NK-92 (cell line): Measurements from ENCODE around the gene PMAIP1.
A peak's percentile ranks its signal among the peaks of the same experiment; 100 is the strongest.
"Not testable (repeated sequence)": the region's sequence is repeated elsewhere in the genome, so short reads cannot be mapped to it uniquely, and the experiment has no call there.

Experiments used
- DNase-seq: peaks from one replicate; lab custom pipeline; 2025; ENCODE audit not compliant: unreplicated experiment; lab: John Stamatoyannopoulos, UW

PMAIP1 gene

GRCh38 chr18:59899298-59900221 lies at the start of gene PMAIP1:
TSS of gene PMAIP1 (plus strand) at chr18:59899996. CDS start at chr18:59900178, 182 bp downstream.
- DNase-seq: peak; percentile 10

DNA sequence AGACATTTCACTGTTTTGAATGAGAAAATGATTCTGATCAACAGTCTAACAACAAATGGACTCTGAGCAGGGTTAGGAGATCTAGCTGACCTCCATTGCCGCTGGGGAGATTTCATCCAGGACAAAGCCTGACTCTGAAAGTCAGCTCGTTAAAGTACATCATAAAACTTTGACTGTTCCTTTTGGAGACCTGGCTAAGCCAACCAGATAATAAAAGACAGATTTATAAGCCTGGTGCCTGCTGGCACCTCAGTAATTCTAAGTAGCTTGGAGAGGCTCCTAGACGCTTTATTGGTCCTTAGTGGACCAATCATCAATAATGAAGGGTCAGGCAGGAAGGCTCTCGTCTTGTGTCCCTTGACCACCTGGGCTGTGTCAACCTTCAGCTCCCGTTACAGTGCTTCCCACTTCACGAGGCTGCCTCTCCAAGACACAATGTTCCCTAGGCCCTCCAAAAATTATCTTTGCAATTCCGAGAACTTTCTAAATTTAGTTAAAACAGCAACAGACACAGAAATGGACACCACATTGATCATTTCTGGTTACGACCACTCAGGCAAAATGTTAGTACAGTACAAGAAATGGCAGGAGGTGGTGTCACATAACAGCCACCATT lies 47.9 kb upstream of the PMAIP1 start:
- no peak for DNase-seq

DNA sequence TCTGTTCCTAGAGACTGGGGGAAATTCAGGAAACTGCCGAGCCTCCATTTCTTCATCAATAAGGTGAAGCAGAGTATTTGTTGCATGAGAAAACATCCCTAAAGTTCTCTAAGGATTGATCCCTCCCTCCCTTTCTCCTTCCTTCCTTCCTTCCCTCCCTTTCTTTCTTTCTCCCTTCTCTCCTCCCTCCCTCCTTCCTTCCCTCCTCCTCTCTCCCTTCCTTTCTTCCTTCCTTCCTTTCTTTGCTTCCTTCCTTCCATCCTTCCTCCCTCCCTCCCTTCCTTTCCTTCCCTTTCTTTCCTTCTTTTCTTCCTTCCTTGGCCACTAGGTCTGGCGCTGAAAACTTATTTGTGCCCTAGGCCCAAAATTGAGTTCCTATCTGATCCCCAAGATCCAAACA lies 47.2 kb upstream of the PMAIP1 start:
- no peak for DNase-seq

- DNase-seq: no peak
Observed at GRCh38 chr18:59853380-59853779, 46.4 kb upstream of the PMAIP1 start.

DNA sequence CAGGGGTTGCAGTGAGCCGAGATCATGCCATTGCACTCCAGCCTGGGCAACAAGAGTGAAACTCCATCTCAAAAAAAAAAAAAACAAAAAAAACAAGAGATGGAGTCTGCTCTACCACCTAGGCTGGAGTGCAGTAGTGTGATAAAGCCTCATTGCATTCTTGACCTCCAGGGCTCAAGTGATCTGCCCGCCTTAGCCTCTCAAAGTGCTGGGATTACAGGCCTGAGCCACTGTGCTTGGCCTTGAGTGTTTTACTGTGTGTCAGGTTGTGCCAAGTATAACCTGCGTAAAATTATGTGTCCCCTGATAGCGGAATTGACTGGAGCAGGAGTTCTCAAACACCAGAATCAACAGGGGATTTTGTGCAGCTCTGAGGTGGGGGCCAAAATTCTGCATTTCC lies 45.8 kb upstream of the PMAIP1 start:
- not testable (repeated sequence) for DNase-seq

DNA sequence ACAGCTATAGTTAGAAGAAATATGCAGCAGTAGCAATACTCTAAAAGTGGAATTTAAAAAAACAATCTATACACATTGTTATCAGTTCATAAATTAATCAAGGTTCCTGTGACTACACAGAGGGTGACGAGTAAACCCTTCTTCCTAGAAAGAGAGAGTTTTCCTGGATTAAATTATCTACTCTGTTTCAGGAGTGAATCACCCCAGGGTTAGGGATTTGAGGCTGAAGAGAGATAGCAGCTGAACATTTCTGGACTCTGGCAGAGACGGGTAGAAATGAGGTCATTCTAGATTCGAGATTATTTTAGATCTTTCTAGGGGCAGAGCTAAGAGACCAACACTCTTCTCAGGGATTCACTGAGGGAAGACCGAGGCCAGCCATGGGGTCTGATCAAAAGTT lies 38.8 kb upstream of the PMAIP1 start:
- no peak for DNase-seq

- DNase-seq: no peak
Observed at GRCh38 chr18:59861963-59862819, 37.6 kb upstream of the PMAIP1 start.

DNA sequence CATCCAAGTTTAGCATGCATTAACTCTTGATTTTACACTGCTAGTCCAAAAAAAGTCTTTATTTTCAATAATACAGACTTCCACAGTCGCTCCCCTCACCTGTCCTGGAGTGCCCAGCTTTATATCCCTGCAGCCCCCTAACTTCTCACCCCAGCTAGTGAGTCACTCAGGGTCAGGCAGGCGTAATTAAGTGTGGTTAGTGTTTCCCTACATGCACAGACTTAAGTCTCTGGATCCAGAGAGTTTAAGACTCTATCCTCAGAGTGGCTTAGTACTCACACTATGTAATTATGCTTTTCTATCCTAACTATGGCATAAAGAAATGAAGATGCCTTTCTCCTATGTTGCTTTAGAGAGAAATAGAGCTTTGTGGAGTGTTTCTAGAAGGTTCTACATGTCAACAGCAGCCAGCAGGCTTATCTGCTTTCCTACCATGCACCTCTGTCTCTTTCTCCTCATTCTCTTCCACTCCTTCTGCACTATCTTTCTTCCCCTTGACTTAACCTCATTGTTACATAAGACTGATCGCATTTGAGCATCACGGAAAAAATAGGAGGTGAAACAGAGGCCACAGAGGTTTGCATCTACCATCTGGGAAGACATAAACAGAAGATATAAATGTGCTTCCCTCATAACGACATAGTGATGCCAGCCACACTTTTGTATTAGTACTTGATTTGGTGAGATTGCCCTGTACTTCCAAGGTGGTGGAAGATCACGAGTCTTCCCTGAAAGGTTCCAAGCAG lies 34.4 kb upstream of the PMAIP1 start:
- DNase-seq: no peak

- no peak for DNase-seq
Observed at GRCh38 chr18:59866551-59867269, 33.1 kb upstream of the PMAIP1 start.

- DNase-seq: no peak
Observed at GRCh38 chr18:59867337-59868104, 32.3 kb upstream of the PMAIP1 start.

GRCh38 chr18:59870623-59871130 lies 29.1 kb upstream of the PMAIP1 start:
- DNase-seq: no peak

DNA sequence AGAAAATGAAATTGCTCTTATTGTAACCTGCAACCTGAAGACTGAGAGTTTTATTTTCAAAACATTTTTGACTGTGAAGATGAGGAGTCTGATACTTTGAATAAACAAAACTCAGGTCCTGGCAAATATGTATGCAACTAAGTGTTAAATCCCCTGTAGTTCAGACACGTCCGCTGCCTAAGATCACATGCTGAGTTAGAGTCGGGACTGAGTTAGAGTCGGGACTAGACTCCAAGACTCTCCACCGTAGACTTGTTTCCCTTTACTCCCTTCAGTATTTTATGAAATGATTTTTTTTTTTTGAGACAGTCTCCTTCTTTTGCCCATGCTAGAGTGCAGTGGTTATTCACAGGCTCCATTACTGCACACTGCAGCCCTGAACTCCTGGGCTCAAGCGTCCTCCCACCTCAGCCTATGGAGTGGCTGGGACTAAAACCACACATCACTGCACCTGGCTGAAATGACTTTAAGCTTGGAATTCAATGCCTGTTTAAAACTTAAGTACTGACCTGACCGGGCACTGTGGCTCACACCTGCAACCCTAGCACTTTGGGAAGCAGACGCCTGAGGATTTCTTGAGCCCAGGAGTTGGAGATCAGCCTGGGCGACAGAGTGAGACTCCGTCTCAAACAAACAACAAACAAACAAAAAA lies 28.0 kb upstream of the PMAIP1 start:
- no peak for DNase-seq

DNA sequence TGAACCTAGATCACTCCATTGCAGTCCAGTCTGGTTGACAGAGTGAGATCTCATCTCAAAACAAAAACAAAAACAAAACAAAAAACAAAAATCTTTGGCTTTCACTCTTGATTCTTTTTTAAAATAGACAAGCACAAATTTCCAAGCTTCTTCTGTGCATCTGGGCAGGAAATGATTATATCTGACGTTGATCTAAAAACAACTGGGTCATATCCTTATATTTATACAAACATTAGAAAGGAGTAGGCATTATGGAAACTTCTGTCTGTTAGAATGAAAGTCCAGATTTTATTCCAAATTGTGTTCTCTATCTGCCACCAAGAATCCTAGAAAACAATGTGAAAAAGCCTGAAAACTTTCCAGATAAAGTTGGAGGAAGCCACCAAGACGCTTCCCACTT lies 26.2 kb upstream of the PMAIP1 start:
- DNase-seq: no peak

GRCh38 chr18:59874166-59874565 lies 25.6 kb upstream of the PMAIP1 start:
- DNase-seq: no peak

- DNase-seq: no peak
Observed at GRCh38 chr18:59876310-59876626, 23.5 kb upstream of the PMAIP1 start.

DNA sequence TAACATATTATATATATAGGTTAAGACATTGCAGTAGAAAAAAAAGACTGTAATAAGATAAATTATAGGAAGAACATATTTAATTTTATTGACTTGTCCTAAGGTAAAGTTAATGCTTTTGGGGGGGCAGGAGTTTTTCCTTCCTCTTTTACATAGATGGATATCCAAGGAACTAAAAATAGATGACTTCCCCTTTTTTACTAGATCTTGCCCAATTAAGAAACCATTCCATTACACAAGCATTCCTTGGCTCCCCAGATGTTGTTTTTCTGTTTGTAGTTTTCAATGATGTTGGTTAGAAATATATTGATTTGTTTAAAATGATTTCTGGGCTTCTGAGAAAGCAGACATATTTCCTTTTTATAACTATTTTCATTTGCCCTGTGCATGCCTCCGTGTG lies 22.4 kb upstream of the PMAIP1 start:
- no peak for DNase-seq

- DNase-seq: no peak
Observed at GRCh38 chr18:59878644-59879043, 21.2 kb upstream of the PMAIP1 start.

- no peak for DNase-seq
Observed at GRCh38 chr18:59881728-59882656, 17.8 kb upstream of the PMAIP1 start.
